Loucy (cell line): ENCODE measurements around the gene ZNF341.

ENCODE experiments used
- H2AFZ ChIP-seq: fragments of 200-600 bp; sonication (generic); 2 replicates; pipeline ENCODE4 v1.6.0; 2016; ENCODE audit warnings: antibody characterized with exemption, mild to moderate bottlenecking, low read length, moderate library complexity
- H3F3A ChIP-seq: fragments of 200-600 bp; 2 replicates; pipeline ENCODE4 v1.6.0; 2016; ENCODE audit warnings: antibody characterized with exemption, low read depth, mild to moderate bottlenecking
- H3K27me3 ChIP-seq: fragments of 200-600 bp; sonication (generic); 2 replicates; pipeline ENCODE4 v1.6.1; 2014; ENCODE audit warnings: low read length, mild to moderate bottlenecking; ENCODE audit not compliant: insufficient read depth, poor library complexity, severe bottlenecking
- H3K36me3 ChIP-seq: fragments of 200-600 bp; sonication (generic); 2 replicates; pipeline ENCODE4 v1.6.1; 2016; ENCODE audit warnings: low read length; ENCODE audit not compliant: insufficient read depth
- H3K4me1 ChIP-seq: fragments of 200-600 bp; sonication (generic); 2 replicates; pipeline ENCODE4 v1.5.1; 2014; ENCODE audit warnings: low read length, mild to moderate bottlenecking; ENCODE audit not compliant: insufficient read depth, poor library complexity, severe bottlenecking
- H3K4me2 ChIP-seq: fragments of 200-600 bp; sonication (generic); 2 replicates; pipeline ENCODE4 v1.6.0; 2014; ENCODE audit warnings: antibody characterized with exemption, low read length, low read depth, mild to moderate bottlenecking; ENCODE audit not compliant: poor library complexity, severe bottlenecking
- H3K4me3 ChIP-seq: fragments of 200-600 bp; sonication (generic); 2 replicates; pipeline ENCODE4 v1.5.1; 2014; ENCODE audit warnings: low read length, mild to moderate bottlenecking, mixed read lengths; ENCODE audit not compliant: poor library complexity, severe bottlenecking
- H3K79me2 ChIP-seq: fragments of 200-600 bp; sonication (generic); 2 replicates; pipeline ENCODE4 v1.6.1; 2014; ENCODE audit warnings: low read length; ENCODE audit not compliant: insufficient read depth
- H3K9ac ChIP-seq: fragments of 200-600 bp; sonication (generic); 2 replicates; pipeline ENCODE4 v1.6.0; 2014; ENCODE audit warnings: mild to moderate bottlenecking, low read depth, low read length, moderate library complexity; ENCODE audit not compliant: poor library complexity, severe bottlenecking
- H3K9me2 ChIP-seq: fragments of 200-600 bp; sonication (generic); replicated peaks from 2 replicates; pipeline ENCODE4 v1.6.1; 2016; ENCODE audit warnings: low read depth, low read length, mixed read lengths
- H3K9me3 ChIP-seq: fragments of 200-600 bp; sonication (generic); 2 replicates; pipeline ENCODE4 v1.6.1; 2014; ENCODE audit warnings: mild to moderate bottlenecking, antibody characterized with exemption, low read length, low read depth; ENCODE audit not compliant: insufficient read depth
- H4K20me1 ChIP-seq: fragments of 200-600 bp; sonication (generic); 2 replicates; pipeline ENCODE4 v1.6.0; 2014; ENCODE audit warnings: antibody characterized with exemption, low read length, mild to moderate bottlenecking; ENCODE audit not compliant: insufficient read depth, poor library complexity, severe bottlenecking
- EZH2phosphoT487 ChIP-seq: fragments of 200-600 bp; IDR thresholded peaks from 2 replicates; pipeline ENCODE4 v1.6.1; 2018; ENCODE audit warnings: antibody characterized with exemption, mild to moderate bottlenecking, moderate library complexity, borderline replicate concordance
- TF ChIP-seq, protein P1 (sequence below): fragments of 200-600 bp; sonication (generic); conservative IDR thresholded peaks from 2 replicates; pipeline ENCODE4 v1.5.1; 2014; ENCODE audit warnings: mild to moderate bottlenecking, antibody characterized with exemption, low read length

Gene ZNF341

GRCh38 chr20:33787253-33787891 lies 55.6 kb downstream of the ZNF341 start:
- H3K79me2 ChIP-seq = no peaks in the 10 kb centered on the region
- H3F3A ChIP-seq = no peaks in the 10 kb centered on the region
- peaks cover 10% of the 10 kb centered on the region for H3K4me1 ChIP-seq
- no peak overlapping the region for H3K9ac ChIP-seq
- peak overlapping the region; percentile 46 for H3K4me2 ChIP-seq
- peak overlapping the region; percentile 79; the same call in 1 of the 2 replicates for H2AFZ ChIP-seq
- no peaks in the 10 kb centered on the region for H3K9me2 ChIP-seq
- no peaks in the 10 kb centered on the region for H3K27me3 ChIP-seq
- H3K9me3 ChIP-seq = no peaks in the 10 kb centered on the region
- H4K20me1 ChIP-seq = no peaks in the 10 kb centered on the region
- peak overlapping the region; percentile 4 for H3K4me3 ChIP-seq
- no peak for TF ChIP-seq EZH2phosphoT487
- TF ChIP-seq, protein P1, sequence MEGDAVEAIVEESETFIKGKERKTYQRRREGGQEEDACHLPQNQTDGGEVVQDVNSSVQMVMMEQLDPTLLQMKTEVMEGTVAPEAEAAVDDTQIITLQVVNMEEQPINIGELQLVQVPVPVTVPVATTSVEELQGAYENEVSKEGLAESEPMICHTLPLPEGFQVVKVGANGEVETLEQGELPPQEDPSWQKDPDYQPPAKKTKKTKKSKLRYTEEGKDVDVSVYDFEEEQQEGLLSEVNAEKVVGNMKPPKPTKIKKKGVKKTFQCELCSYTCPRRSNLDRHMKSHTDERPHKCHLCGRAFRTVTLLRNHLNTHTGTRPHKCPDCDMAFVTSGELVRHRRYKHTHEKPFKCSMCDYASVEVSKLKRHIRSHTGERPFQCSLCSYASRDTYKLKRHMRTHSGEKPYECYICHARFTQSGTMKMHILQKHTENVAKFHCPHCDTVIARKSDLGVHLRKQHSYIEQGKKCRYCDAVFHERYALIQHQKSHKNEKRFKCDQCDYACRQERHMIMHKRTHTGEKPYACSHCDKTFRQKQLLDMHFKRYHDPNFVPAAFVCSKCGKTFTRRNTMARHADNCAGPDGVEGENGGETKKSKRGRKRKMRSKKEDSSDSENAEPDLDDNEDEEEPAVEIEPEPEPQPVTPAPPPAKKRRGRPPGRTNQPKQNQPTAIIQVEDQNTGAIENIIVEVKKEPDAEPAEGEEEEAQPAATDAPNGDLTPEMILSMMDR = no peak
- H3K36me3 ChIP-seq = no peaks in the 10 kb centered on the region

DNA sequence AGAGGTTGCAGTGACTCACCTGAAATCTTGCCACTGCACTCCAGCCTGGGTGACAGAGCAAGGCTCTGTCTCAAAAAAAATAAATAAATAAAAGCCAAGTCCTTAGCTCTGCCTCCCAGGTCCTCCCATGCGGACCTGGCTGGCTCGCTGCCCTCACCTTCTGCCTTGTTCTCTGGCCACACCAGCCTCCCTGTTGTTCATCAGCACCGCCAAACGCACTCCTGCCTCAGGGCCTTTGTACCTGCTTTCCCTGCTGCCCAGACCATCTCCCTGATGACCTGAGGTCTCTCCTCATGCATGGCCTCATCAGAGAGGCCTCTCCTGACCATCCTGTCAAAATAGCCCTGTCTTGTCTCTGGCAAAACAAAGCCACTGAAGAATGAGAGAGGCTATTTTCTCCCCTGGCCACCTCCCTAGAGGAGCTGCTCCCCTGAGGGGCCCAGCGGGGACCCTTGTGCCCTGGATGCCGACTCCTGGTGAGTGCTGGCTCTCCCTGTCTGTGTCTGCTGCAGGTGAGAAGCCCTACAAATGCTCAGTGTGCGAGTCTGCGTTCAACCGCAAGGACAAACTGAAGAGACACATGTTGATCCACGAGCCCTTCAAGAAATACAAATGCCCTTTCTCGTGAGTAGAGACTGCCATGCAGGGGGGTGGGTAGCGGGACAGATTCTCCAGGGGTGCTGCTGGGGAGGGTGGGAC lies 56.7 kb downstream of the ZNF341 start:
- Histone ChIP-seq H4K20me1 (no peaks in the 10 kb centered on the region), H3K4me1 (peaks cover 10% of the 10 kb centered on the region), H3K9me3 (no peaks in the 10 kb centered on the region), H3K27me3 (no peaks in the 10 kb centered on the region), H2AFZ (no peak overlapping the region), H3K4me2 (no peak overlapping the region), H3F3A (no peaks in the 10 kb centered on the region), H3K79me2 (no peaks in the 10 kb centered on the region), H3K9ac (no peak overlapping the region), H3K4me3 (no peak overlapping the region), H3K36me3 (no peaks in the 10 kb centered on the region), H3K9me2 (no peaks in the 10 kb centered on the region)
- TF ChIP-seq, protein P1 = no peak
- no peak for TF ChIP-seq EZH2phosphoT487

DNA sequence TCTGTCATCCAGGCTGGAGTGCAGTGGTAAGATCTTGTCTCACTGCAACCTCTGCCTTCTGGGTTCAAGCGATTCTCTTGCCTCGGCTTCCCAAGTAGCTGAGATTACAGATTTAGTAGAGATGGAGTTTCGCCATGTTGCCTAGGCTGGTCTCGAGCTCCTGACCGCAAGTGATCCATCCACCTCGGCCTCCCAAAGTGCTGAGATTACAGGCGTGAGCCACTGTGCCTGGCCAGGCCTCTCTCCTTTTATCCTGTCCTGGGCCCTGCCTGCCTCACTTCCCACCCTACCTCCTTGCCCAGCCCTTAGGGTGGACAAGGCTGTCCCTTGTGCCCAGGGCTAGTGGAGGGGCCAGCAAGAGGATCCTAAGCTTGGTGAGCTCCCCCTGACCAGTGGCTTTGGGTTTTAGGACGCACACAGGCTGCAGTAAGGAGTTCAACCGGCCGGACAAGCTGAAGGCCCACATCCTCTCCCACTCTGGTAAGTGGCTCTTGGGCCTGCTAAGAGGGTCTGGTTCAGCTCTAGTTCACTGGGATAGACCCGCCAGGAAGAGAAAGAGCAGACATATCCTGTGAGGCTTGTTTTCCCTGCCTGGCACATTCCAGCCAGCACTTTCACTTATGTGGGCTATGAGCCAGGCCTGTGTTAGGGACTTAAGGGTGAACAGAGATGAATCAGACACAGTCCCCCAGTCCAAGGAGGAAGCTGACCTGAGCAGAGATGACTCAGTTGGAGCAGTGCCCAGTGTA lies 57.5 kb downstream of the ZNF341 start:
- Histone ChIP-seq H4K20me1 (no peaks in the 10 kb centered on the region), H3K9me3 (no peaks in the 10 kb centered on the region), H3K9me2 (no peaks in the 10 kb centered on the region), H3K9ac (no peak overlapping the region), H3K36me3 (no peaks in the 10 kb centered on the region), H3K4me2 (no peak overlapping the region), H2AFZ (no peak overlapping the region), H3K27me3 (no peaks in the 10 kb centered on the region), H3K4me3 (no peak overlapping the region), H3K4me1 (peaks cover 10% of the 10 kb centered on the region), H3K79me2 (no peaks in the 10 kb centered on the region), H3F3A (no peaks in the 10 kb centered on the region)
- TF ChIP-seq EZH2phosphoT487 = no peak
- TF ChIP-seq, protein P1 = no peak
